Measurements from ENCODE around the gene FRMD4A.

The FRMD4A gene

GRCh38 chr10:13637894-13638293 is 692.8 kb downstream of the FRMD4A start:
- no peaks in the 10 kb centered on the region for H3K27me3 ChIP-seq
- peaks cover 42% of the 10 kb centered on the region for H3K36me3 ChIP-seq

GRCh38 chr10:13637303-13637856 is 693.3 kb downstream of the FRMD4A start:
- peaks cover 6% of the 10 kb centered on the region for H3K9me3 ChIP-seq
- H3K27me3 ChIP-seq: no peaks in the 10 kb centered on the region
- no peak overlapping the region for H3K4me3 ChIP-seq (ENCODE audit: low read depth in 1 of 2, low read length in 1 of 2)
- TF ChIP-seq CTCF (IDR thresholded peaks at IDR 0.05): no peak
- peaks cover 46% of the 10 kb centered on the region for H3K36me3 ChIP-seq
- no peaks in the 10 kb centered on the region for H3K4me1 ChIP-seq (ENCODE audit: control insufficient read depth in 1 of 2, insufficient read depth in 1 of 2, low read depth in 1 of 2, low read length in 1 of 2)
- H3K27ac ChIP-seq: no peak overlapping the region

More at GRCh38 chr10:13637894-13638293, 692.8 kb downstream of the FRMD4A start:
- Histone ChIP-seq H3K27ac (no peak overlapping the region), H3K4me1 (ENCODE audit: control insufficient read depth in 1 of 2, insufficient read depth in 1 of 2, low read depth in 1 of 2, low read length in 1 of 2) (no peaks in the 10 kb centered on the region), H3K4me3 (ENCODE audit: low read depth in 1 of 2, low read length in 1 of 2) (no peak overlapping the region), H3K9me3 (peaks cover 11% of the 10 kb centered on the region)
- no peak for TF ChIP-seq CTCF (IDR thresholded peaks at IDR 0.05)

GRCh38 chr10:13636776-13637175 is 693.9 kb downstream of the FRMD4A start:
- no peaks in the 10 kb centered on the region for H3K4me1 ChIP-seq (ENCODE audit: control insufficient read depth in 1 of 2, insufficient read depth in 1 of 2, low read depth in 1 of 2, low read length in 1 of 2)
- TF ChIP-seq CTCF (IDR thresholded peaks at IDR 0.05): no peak
- H3K27ac ChIP-seq: no peak overlapping the region
- peaks cover 48% of the 10 kb centered on the region for H3K36me3 ChIP-seq
- peaks cover under 1% of the 10 kb centered on the region for H3K9me3 ChIP-seq
- H3K4me3 ChIP-seq (ENCODE audit: low read depth in 1 of 2, low read length in 1 of 2): no peak overlapping the region
- no peaks in the 10 kb centered on the region for H3K27me3 ChIP-seq

GRCh38 chr10:13634207-13634606 is 696.5 kb downstream of the FRMD4A start:
- TF ChIP-seq CTCF (IDR thresholded peaks at IDR 0.05): no peak
- H3K4me3 ChIP-seq (ENCODE audit: low read depth in 1 of 2, low read length in 1 of 2): no peak overlapping the region
- H3K27me3 ChIP-seq: no peaks in the 10 kb centered on the region
- no peaks in the 10 kb centered on the region for H3K9me3 ChIP-seq
- H3K27ac ChIP-seq: no peak overlapping the region
- no peaks in the 10 kb centered on the region for H3K4me1 ChIP-seq (ENCODE audit: control insufficient read depth in 1 of 2, insufficient read depth in 1 of 2, low read depth in 1 of 2, low read length in 1 of 2)
- peaks cover 61% of the 10 kb centered on the region for H3K36me3 ChIP-seq

GRCh38 chr10:13633689-13634088 is 697.0 kb downstream of the FRMD4A start:
- Histone ChIP-seq H3K4me1 (ENCODE audit: control insufficient read depth in 1 of 2, insufficient read depth in 1 of 2, low read depth in 1 of 2, low read length in 1 of 2) (no peaks in the 10 kb centered on the region), H3K27me3 (no peaks in the 10 kb centered on the region), H3K4me3 (ENCODE audit: low read depth in 1 of 2, low read length in 1 of 2) (no peak overlapping the region), H3K36me3 (peaks cover 61% of the 10 kb centered on the region), H3K9me3 (no peaks in the 10 kb centered on the region), H3K27ac (no peak overlapping the region)
- no peak for TF ChIP-seq CTCF (IDR thresholded peaks at IDR 0.05)
